DND-41 (cell line): Measurements from ENCODE around the gene FCRL6.

Experiments used
- CTCF ChIP-seq: IDR thresholded peaks from 2 replicates; pipeline ENCODE4 v1.5.1; 2012; ENCODE audit warnings: borderline replicate concordance, low read length, moderate library complexity, mild to moderate bottlenecking; ENCODE audit not compliant: poor library complexity, severe bottlenecking; ENCODE audit errors: extremely low read depth
- EZH2 ChIP-seq: IDR thresholded peaks from 3 replicates; pipeline ENCODE4 v1.6.1; 2012; ENCODE audit warnings: borderline replicate concordance, low read depth, mild to moderate bottlenecking, moderate library complexity, low read length, inconsistent platforms; ENCODE audit not compliant: severe bottlenecking

DNA sequence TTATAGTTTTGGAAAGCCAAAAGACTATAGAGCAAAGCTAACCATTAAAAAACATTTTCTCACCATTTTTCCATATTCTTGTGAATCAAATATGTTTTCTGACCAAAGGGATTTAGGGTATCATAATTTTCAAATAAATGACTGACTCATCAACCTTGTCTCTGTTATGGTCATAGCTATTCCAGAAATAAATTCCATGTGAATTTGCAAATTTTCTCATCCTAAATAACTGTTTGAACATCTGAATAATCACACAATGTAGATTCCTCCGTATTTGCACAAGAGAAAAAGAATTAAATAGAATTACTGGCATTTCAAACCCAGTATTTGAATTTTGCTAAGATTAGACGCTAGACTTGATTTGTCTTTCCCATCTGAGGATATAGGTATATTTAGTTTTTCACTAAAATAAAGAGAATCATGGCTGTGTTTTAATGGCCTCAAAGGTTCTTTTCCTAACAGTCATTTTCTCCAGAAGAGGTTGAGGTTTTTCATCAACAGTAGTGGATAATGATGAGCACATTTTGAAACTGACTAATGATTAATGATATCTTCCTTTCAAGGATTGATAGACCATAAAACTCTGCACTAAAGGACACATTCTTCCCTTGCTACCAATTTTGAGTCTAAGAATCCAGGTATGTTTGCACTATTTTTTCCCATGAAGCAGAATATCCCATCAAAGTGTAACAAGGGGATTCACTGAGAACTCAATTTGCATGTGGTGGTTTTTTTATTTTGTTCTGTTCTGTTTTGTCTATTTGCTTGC is 30.8 kb upstream of the FCRL6 start:
- no peak for TF ChIP-seq CTCF
- no peak for TF ChIP-seq EZH2
